A549 treated with Mapracorat at 1 μM for 4 hours (cell line): ENCODE results near the gene TM2D3. TPM values are rescaled to one million over a fixed set of nuclear protein-coding genes. Genes with fewer than 3 reads are reported as not detected.

ENCODE experiments used
- total RNA-seq: library from RNA; stranded (reverse); fragments of 200-300 nt; extraction: Qiagen RNA extraction; gene quantifications from 5 replicates; pipeline ENCODE4 v1.2.3, GENCODE V29; 2022

The TM2D3 gene, protein sequence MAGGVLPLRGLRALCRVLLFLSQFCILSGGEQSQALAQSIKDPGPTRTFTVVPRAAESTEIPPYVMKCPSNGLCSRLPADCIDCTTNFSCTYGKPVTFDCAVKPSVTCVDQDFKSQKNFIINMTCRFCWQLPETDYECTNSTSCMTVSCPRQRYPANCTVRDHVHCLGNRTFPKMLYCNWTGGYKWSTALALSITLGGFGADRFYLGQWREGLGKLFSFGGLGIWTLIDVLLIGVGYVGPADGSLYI
- 30.9 to 33.1 TPM (median 32.6 TPM) in 5 replicates for total RNA-seq

DNA sequence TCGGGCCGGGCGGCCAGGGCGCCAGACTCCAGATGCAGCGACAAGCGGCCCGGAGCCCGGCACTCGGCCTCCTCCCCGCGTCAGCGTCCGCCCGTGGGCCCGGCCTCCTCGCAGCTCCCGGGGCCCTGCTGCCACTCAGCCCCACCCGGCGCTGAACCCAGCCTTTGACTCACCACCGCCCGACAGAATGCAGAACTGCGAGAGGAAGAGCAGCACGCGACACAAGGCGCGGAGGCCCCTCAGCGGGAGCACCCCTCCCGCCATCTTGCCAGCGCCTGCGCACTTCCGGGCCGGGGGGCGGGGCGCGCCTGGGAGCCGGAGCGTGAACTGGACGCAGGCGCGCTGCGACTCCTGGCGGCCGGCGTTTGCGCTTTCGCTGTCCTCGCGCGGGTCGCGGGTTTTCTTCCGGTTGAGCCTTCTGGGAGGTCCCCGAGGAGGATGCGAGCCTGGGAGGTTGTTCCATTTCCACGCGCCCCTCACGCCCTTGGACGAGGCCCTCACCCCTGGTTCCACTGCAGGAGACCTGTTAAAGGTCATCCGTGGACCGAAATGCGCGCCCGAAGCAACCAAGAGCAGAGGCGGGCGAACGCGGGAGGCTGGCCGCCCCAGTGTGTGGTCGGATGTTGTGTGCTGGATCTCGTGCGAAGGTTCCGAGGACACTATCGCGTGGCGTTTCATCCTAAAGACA is at the start of gene TM2D3:
Gene TM2D3 (minus strand): TSS at position 284 of the 688 bp plus-strand sequence. CDS start 20 bp downstream, at position 264.

Other genes starting within 250 kb of the TM2D3 start
- gene PCSK6, start 162.7 kb downstream of the TM2D3 start, total RNA-seq, result 9.0 to 12.4 TPM (median 10.4 TPM) in 5 replicates
- 6.4 to 9.0 TPM (median 7.6 TPM) in 5 replicates for gene TARS3, start 72.1 kb upstream of the TM2D3 start, total RNA-seq
- not detected in 5 replicates for gene OR4F6, start 151.1 kb upstream of the TM2D3 start, total RNA-seq
- gene OR4F15, start 159.8 kb upstream of the TM2D3 start, total RNA-seq, result not detected in 5 replicates